HepG2 (cell line): ENCODE data around the gene MMRN2. TPM values are rescaled to one million over a fixed set of nuclear protein-coding genes. Genes with fewer than 3 reads are reported as not detected.

Experiments used
- ATAC-seq: fragments of 200-7000 bp; cut with Tn5 transposase; 3 replicates; pipeline ENCODE4 v1.9.1; 2020; ENCODE audit warnings: mild to moderate bottlenecking, moderate library complexity
- BruUV-seq: library from RNA; stranded (reverse); fragments of 400-500 nt; replicated peaks from 2 replicates; lab custom pipeline; 2021; lab: Mats Ljungman, UMichigan
- CTCF ChIA-PET: fragments of 300-600 bp; formaldehyde crosslinking; extraction: SDS; loops from one replicate; lab custom pipeline; 2021; ENCODE audit warnings: low total read pairs, inconsistent platforms, low intra/inter-chr PET ratio; lab: Yijun Ruan, JAX
- POLR2A ChIA-PET: fragments of 350-600 bp; sonication (Branson Sonifier 250); formaldehyde crosslinking; loops from one replicate; lab custom pipeline; 2020; ENCODE audit warnings: antibody characterized with exemption, inconsistent platforms; lab: Yijun Ruan, JAX
- DNase-seq: peaks from one replicate; pipeline ENCODE4 v3.0.0-alpha.2; 2015; ENCODE audit warnings: low spot score
- FAIRE-seq: peaks from 3 replicates; lab custom pipeline; 2011; peaks lifted over from hg19 to GRCh38; lab: Jason Lieb, UNC
- H2AFZ ChIP-seq: one replicate; pipeline ENCODE4 v1.6.1; 2011; ENCODE audit warnings: low read length, inconsistent platforms
- H3K27ac ChIP-seq: fragments of 300-600 bp; 3 replicates; pipeline ENCODE4 v1.8.0; 2011; ENCODE audit warnings: mixed run types, mild to moderate bottlenecking, mixed read lengths, low read length, inconsistent platforms; ENCODE audit not compliant: insufficient read depth; ENCODE audit errors: extremely low read length
- H3K27me3 ChIP-seq, 2 experiments: fragments of 200-600 bp in 1 of 2; 2 replicates in 1 of 2; 3 replicates in 1 of 2; pipeline versions ENCODE4 v1.6.0 to v1.8.0; 2011; ENCODE audit warnings: low read length in 2 of 2, mild to moderate bottlenecking in 2 of 2, moderate library complexity in 2 of 2, inconsistent platforms in 1 of 2; ENCODE audit not compliant: insufficient read depth in 2 of 2, control insufficient read depth in 1 of 2
- H3K36me3 ChIP-seq, 2 experiments: fragments of 200-600 bp in 1 of 2; replicated peaks in 1 of 2; 2 replicates in 1 of 2; 3 replicates in 1 of 2; pipeline versions ENCODE4 v1.5.1 to v1.8.0; 2011; ENCODE audit warnings: low read length in 2 of 2, inconsistent platforms in 1 of 2; ENCODE audit not compliant: insufficient read depth in 2 of 2, control insufficient read depth in 1 of 2
- H3K4me1 ChIP-seq: 2 replicates; pipeline ENCODE4 v1.5.1; 2012; ENCODE audit warnings: low read length, inconsistent platforms; ENCODE audit not compliant: insufficient read depth
- H3K4me2 ChIP-seq: 2 replicates; pipeline ENCODE4 v1.6.0; 2011; ENCODE audit warnings: low read depth, low read length, inconsistent platforms
- H3K4me3 ChIP-seq, 3 experiments: fragments of 200-600 bp in 1 of 3; sonication (generic), shearing (Covaris generic) in 1 of 3; replicated peaks in 1 of 3; 2 replicates each; pipeline ENCODE4 v1.5.1; 2011 to 2016; ENCODE audit warnings: low read length in 3 of 3, inconsistent platforms in 2 of 3, low read depth in 2 of 3, mild to moderate bottlenecking in 2 of 3, control low read depth in 1 of 3, mixed read lengths in 1 of 3; ENCODE audit not compliant: insufficient read depth in 1 of 3
- H3K79me2 ChIP-seq: one replicate; pipeline ENCODE4 v1.6.1; 2011; ENCODE audit warnings: low read length, inconsistent platforms; ENCODE audit not compliant: insufficient read depth
- H3K9ac ChIP-seq: 2 replicates; pipeline ENCODE4 v1.6.0; 2011; ENCODE audit warnings: mild to moderate bottlenecking, low read depth, low read length, inconsistent platforms; ENCODE audit not compliant: insufficient read depth
- H3K9me3 ChIP-seq: 2 replicates; pipeline ENCODE4 v1.5.1; 2012; ENCODE audit warnings: mild to moderate bottlenecking, low read length
- H4K20me1 ChIP-seq: 2 replicates; pipeline ENCODE4 v1.6.0; 2011; ENCODE audit warnings: inconsistent platforms, mild to moderate bottlenecking, low read length, moderate library complexity; ENCODE audit not compliant: insufficient read depth
- AHDC1 ChIP-seq: sonication (generic); formaldehyde crosslinking; IDR thresholded peaks from 2 replicates; pipeline ENCODE4 v1.5.1; 2020; ENCODE audit warnings: mild to moderate bottlenecking, missing genetic modification reagents, borderline replicate concordance
- GABPB1 ChIP-seq: IDR thresholded peaks from 2 replicates; pipeline ENCODE4 v1.6.1; 2016; ENCODE audit warnings: mild to moderate bottlenecking, missing genetic modification reagents, moderate library complexity, missing compliant biosample characterization
- PRMT3 ChIP-seq: sonication (generic); formaldehyde crosslinking; IDR thresholded peaks from 2 replicates; pipeline ENCODE4 v1.8.1; 2022; ENCODE audit warnings: low read depth, mild to moderate bottlenecking, moderate library complexity, missing genetic modification reagents, borderline replicate concordance
- ZNF143 ChIP-seq: sonication (generic); formaldehyde crosslinking; IDR thresholded peaks from 2 replicates; pipeline ENCODE4 v1.4.0; 2020; ENCODE audit warnings: missing genetic modification reagents
- WGBS: methylation state at CpG from one replicate; pipeline ENCODE4 v1.1.6; 2017; ENCODE audit warnings: low lambda C conversion rate; 5-methylcytosine and 5-hydroxymethylcytosine counted together
- in situ Hi-C: cut with HindIII; loops from 2 replicates; pipeline ENCODE4 v1.10.0; 2017; ENCODE audit warnings: low pct_unique_long_range_greater_than_20kb; ENCODE audit not compliant: extremely low pct_ligation_motif_present
- intact Hi-C: fragments of 100-400 bp; cut with micrococcal nuclease; formaldehyde crosslinking; loops from one replicate; pipeline ENCODE4 v1.10.0; 2022; ENCODE audit not compliant: unreplicated experiment
- polyA plus RNA-seq, 8 experiments: library from polyadenylated mRNA; depleted of rRNA in 3 of 8; stranded (reverse) in 7 of 8; unstranded in 1 of 8; fragments of >200 nt; fragmentation: Illumina TruSeq in 4 of 8; extraction: Trizol in 4 of 8; gene quantifications; 2 replicates each; pipeline versions ENCODE4 v1.2.1 to v1.2.3, GENCODE V29; 2011 to 2016; ENCODE audit warnings: low read depth in 4 of 8, missing spikeins in 1 of 8, mixed read lengths in 1 of 8; ENCODE audit not compliant: insufficient read depth in 1 of 8
- total RNA-seq, 5 experiments: library from RNA; depleted of rRNA; stranded (reverse); fragments of >200 nt; fragmentation: Illumina TruSeq; extraction: Trizol; gene quantifications; 2 replicates each; pipeline ENCODE4 v1.2.3, GENCODE V29; 2016; ENCODE audit warnings: low read depth in 1 of 5

Gene MMRN2
- total and polyA plus RNA-seq, 2 of the 13 experiments (the other 11 are each of a cell fraction or from before 2014, with no cell fraction given): 0.04 TPM; not detected in 1

- TF ChIP-seq GABPB1 (CRISPR knock-in tag) (peak; percentile 15; the same call in 1 of the 2 replicates), PRMT3 (CRISPR knock-in tag) (no peak)
- H3K4me2 ChIP-seq: peak within 1 kb of the TSS; percentile 67
- H3K27ac ChIP-seq: no peak within 1 kb of the TSS
- no peaks in the 10 kb centered on the region for H3K36me3 ChIP-seq
- in situ Hi-C loops (no loop called here), intact Hi-C loops (no loop called here)
- no peak for DNase-seq
- peak within 1 kb of the TSS in 1 of 3 experiments; percentile 53; a peak in 1 of 6 replicates for H3K4me3 ChIP-seq
- no peaks in the 10 kb centered on the region for H4K20me1 ChIP-seq
- BruUV-seq: no TSS peak
- ChIA-PET POLR2A (no interaction called here), CTCF (no interaction called here)
- peaks cover 5 to 62% of the 10 kb centered on the region in 2 experiments; a peak in 3 of 5 replicates for H3K27me3 ChIP-seq
- H3K4me1 ChIP-seq: peaks cover 30% of the 10 kb centered on the region
- WGBS: 60% methylated on average over 24 of the region's 59 CpGs
- no peaks in the 10 kb centered on the region for H3K79me2 ChIP-seq
- no peak for FAIRE-seq
- no peaks in the 10 kb centered on the region for H3K9me3 ChIP-seq
- H2AFZ ChIP-seq: no peak within 1 kb of the TSS
- no peak within 1 kb of the TSS for H3K9ac ChIP-seq
- ATAC-seq: peak; percentile 25
These were observed 11.0 kb upstream of the MMRN2 start, which contains the start of gene ADIRF for GRCh38 chr10:86968271-86968993. TSS of gene ADIRF (plus strand) at chr10:86968482. CDS start at chr10:86968545, 63 bp downstream.

DNA sequence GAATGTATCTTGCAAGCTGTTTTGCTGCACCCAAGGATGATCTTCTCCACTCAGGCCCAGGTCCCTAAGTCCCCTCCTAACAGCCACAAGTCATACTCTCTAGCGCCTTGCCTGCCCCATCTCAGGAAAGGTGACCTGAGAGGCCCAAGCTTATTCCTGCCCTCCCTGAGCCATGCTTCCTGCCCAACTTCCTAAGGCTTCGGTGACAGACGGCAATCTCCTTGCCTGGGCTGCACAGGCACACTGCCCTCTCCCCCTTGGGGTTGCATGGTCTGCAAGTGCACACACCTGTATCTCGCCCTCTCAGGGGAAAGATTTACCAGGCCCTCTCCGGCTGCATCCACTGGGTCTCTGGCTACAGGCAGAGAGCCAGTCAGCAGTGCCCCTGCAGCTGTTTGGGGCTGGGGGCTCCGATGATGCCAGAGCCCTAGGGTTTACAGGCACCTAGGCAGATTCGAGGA is 10.1 kb upstream of the MMRN2 start:
- 85% methylated on average over 5 of the region's 7 CpGs for WGBS
- Histone ChIP-seq H3K36me3 (no peaks in the 10 kb centered on the region), H3K4me1 (peaks cover 30% of the 10 kb centered on the region), H2AFZ (no peak overlapping the region), H3K4me3 (no peak overlapping the region), H3K9ac (no peak overlapping the region), H4K20me1 (no peaks in the 10 kb centered on the region), H3K9me3 (no peaks in the 10 kb centered on the region), H3K4me2 (peak overlapping the region; percentile 67; the same call in 1 of the 2 replicates), H3K27me3 (peaks cover 9 to 57% of the 10 kb centered on the region in 2 experiments; a peak in 3 of 5 replicates), H3K79me2 (no peaks in the 10 kb centered on the region), H3K27ac (no peak overlapping the region)
- ChIA-PET CTCF (interaction anchor here (2.6 kb wide), 1 partner anchor 28 kb away, joined by 26 read pairs; no protein-coding TSS in a partner anchor), POLR2A (no interaction called here)
- intact Hi-C loops (no loop called here), in situ Hi-C loops (no loop called here)
- BruUV-seq: no TSS peak
- TF ChIP-seq AHDC1 (CRISPR knock-in tag) (no peak), ZNF143 (CRISPR knock-in tag) (no peak)
- DNase-seq (no peak), FAIRE-seq (no peak), ATAC-seq (no peak)
